ENCODE measurements around the gene JPH3. TPM values are rescaled to one million over a fixed set of nuclear protein-coding genes. Genes with fewer than 3 reads are reported as not detected.

JPH3 gene
- total RNA-seq, 2 donors from 2014 or later: 37.0 to 39.1 TPM

DNA sequence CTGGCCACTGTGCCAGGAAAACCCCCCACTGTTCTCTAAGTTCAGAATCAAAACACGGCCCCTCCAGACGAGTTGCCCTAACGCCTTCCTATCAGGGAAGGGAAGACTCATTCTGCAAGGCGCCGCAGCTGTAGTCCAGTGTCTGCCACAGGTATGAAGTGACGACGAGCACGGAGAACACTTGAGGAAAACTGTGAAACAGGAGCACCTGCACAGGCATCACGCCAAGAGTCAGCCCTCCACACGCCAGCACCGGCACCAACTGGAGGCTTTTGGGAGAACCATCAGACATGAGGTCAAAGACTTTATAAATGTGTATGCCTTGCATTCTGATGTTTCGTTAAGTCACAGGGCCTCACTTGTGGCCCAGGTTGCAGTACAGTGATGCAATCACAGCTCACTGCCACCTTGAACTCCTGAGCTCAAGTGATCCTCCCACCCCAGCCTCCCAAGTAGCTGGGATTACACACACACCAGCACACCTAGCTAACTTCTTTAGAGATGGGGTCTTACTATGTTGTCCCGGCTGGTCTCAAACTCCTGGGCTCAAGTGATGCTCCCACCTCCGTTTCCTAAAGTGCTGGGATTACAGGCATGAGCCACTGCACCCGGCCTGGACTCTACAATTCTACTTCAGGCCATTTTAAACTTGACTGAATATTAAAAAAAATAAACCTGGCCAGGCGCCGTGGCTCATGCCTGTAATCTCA lies 140.6 kb downstream of the JPH3 start:
- DNase-seq: no peak
- Mint-ChIP-seq H3K4me1 (no peaks in the 10 kb centered on the region), H3K27me3 (ENCODE audit: insufficient read depth) (no peaks in the 10 kb centered on the region), H3K27ac (no peak overlapping the region), H3K36me3 (ENCODE audit: low read depth) (peaks cover 62% of the 10 kb centered on the region), H3K4me3 (no peak overlapping the region), H3K9me3 (no peaks in the 10 kb centered on the region)
- Histone ChIP-seq H3K27me3 (ENCODE audit: control insufficient read depth, insufficient read depth, low read length, poor library complexity, severe bottlenecking) (no peaks in the 10 kb centered on the region), H3K4me3 (ENCODE audit: low read length) (no peak overlapping the region), H3K9me3 (ENCODE audit: control insufficient read depth, low read length) (peaks cover 10% of the 10 kb centered on the region), H3K27ac (ENCODE audit: low read depth, low read length) (no peak overlapping the region), H3K36me3 (ENCODE audit: control insufficient read depth, insufficient read depth, low read length) (peaks cover 62% of the 10 kb centered on the region), H3K9ac (ENCODE audit: extremely low read depth, low read length, poor library complexity, severe bottlenecking) (no peak overlapping the region), H3K4me1 (ENCODE audit: control insufficient read depth, insufficient read depth, low read length) (no peaks in the 10 kb centered on the region)
- 93 to 94% methylated on average over 16 to 17 of the region's 17 CpGs for WGBS, 2 experiments (ENCODE audit: insufficient coverage in 1 of 2, insufficient read length in 1 of 2)
- TF ChIP-seq, protein P1, sequence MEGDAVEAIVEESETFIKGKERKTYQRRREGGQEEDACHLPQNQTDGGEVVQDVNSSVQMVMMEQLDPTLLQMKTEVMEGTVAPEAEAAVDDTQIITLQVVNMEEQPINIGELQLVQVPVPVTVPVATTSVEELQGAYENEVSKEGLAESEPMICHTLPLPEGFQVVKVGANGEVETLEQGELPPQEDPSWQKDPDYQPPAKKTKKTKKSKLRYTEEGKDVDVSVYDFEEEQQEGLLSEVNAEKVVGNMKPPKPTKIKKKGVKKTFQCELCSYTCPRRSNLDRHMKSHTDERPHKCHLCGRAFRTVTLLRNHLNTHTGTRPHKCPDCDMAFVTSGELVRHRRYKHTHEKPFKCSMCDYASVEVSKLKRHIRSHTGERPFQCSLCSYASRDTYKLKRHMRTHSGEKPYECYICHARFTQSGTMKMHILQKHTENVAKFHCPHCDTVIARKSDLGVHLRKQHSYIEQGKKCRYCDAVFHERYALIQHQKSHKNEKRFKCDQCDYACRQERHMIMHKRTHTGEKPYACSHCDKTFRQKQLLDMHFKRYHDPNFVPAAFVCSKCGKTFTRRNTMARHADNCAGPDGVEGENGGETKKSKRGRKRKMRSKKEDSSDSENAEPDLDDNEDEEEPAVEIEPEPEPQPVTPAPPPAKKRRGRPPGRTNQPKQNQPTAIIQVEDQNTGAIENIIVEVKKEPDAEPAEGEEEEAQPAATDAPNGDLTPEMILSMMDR (conservative IDR thresholded peaks at IDR 0.05): no peak

DNA sequence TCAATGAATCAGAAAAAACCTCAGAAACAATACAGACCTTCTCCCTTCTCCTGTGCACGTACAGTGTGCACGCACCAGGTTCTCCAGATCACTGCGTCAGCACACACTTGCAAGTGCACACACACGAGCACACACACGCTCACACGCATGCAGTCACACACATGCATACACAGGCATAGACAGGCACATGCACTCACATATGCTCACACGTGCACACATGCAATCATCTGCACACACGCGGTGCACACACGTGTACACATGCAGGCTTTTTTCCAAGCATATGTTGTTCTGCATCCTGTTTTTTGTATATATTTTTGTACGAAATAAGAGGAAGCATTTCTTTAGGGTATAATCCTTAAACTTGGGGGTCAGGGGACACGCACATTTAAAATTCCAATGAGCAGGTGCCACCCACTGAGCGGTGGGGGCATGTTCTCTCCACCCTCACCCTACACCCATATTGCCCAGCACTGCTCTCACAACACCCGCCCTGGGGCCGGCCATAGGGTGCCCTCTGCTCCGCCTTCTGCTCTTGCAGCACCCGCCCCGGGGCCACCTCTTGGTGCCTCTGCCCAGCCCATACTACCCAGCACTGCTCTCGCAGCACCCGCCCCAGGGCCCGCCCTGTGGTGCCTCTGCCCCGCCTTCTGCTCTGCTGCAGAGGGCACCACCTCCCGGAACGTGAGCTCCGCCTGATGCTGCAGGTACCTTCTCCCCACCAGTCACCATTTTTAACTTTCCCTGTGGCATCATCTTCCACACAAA lies 142.6 kb downstream of the JPH3 start:
- Histone ChIP-seq H3K4me3 (ENCODE audit: low read length) (no peak overlapping the region), H3K4me1 (ENCODE audit: control insufficient read depth, insufficient read depth, low read length) (no peaks in the 10 kb centered on the region), H3K36me3 (ENCODE audit: control insufficient read depth, insufficient read depth, low read length) (peaks cover 75% of the 10 kb centered on the region), H3K27ac (ENCODE audit: low read depth, low read length) (no peak overlapping the region), H3K27me3 (ENCODE audit: control insufficient read depth, insufficient read depth, low read length, poor library complexity, severe bottlenecking) (no peaks in the 10 kb centered on the region), H3K9me3 (ENCODE audit: control insufficient read depth, low read length) (peaks cover 10% of the 10 kb centered on the region), H3K9ac (ENCODE audit: extremely low read depth, low read length, poor library complexity, severe bottlenecking) (no peak overlapping the region)
- no peaks in the 10 kb centered on the region for H3K9me3 Mint-ChIP-seq
- TF ChIP-seq, protein P1 (conservative IDR thresholded peaks at IDR 0.05): no peak
- no peak overlapping the region for H3K4me3 Mint-ChIP-seq
- H3K4me1 Mint-ChIP-seq: no peaks in the 10 kb centered on the region
- H3K27ac Mint-ChIP-seq: no peak overlapping the region
- WGBS, 2 experiments (ENCODE audit: insufficient coverage in 1 of 2, insufficient read length in 1 of 2): 95% methylated on average over 8 to 25 of the region's 25 CpGs
- H3K27me3 Mint-ChIP-seq (ENCODE audit: insufficient read depth): no peaks in the 10 kb centered on the region
- no peak for DNase-seq
- H3K36me3 Mint-ChIP-seq (ENCODE audit: low read depth): peaks cover 77% of the 10 kb centered on the region

DNA sequence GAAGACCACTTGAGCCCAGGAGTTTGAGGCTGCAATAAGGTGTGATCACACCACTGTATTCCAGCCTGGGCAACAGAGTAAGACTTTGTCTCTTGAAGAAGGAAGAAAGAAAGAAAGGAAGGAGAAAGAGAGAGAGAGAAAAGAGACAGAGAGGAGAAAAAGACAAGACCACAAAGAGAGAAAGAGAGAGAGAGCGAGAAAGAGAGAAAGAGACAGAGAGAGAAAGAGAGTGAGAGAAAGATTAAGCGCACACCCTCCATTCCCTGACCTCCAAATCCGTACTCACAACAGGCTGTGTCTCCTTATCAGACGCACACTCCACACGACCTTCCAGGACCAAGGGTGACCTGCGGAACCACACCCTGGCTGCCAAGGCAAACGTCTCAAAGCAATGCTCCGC lies 143.9 kb downstream of the JPH3 start:
- no peaks in the 10 kb centered on the region for H3K27me3 ChIP-seq (ENCODE audit: control insufficient read depth, insufficient read depth, low read length, poor library complexity, severe bottlenecking)
- no peak overlapping the region for H3K4me3 Mint-ChIP-seq
- no peaks in the 10 kb centered on the region for H3K9me3 Mint-ChIP-seq
- H3K27ac Mint-ChIP-seq: no peak overlapping the region
- no peaks in the 10 kb centered on the region for H3K27me3 Mint-ChIP-seq (ENCODE audit: insufficient read depth)
- H3K4me1 Mint-ChIP-seq: no peaks in the 10 kb centered on the region
- no peak overlapping the region for H3K9ac ChIP-seq (ENCODE audit: extremely low read depth, low read length, poor library complexity, severe bottlenecking)
- no peak overlapping the region for H3K27ac ChIP-seq (ENCODE audit: low read depth, low read length)
- WGBS, 2 experiments (ENCODE audit: insufficient coverage in 1 of 2, insufficient read length in 1 of 2): 92 to 100% methylated on average over 3 to 8 of the region's 8 CpGs
- no peaks in the 10 kb centered on the region for H3K4me1 ChIP-seq (ENCODE audit: control insufficient read depth, insufficient read depth, low read length)
- H3K36me3 ChIP-seq (ENCODE audit: control insufficient read depth, insufficient read depth, low read length): peaks cover 75% of the 10 kb centered on the region
- DNase-seq: no peak
- peaks cover 10% of the 10 kb centered on the region for H3K9me3 ChIP-seq (ENCODE audit: control insufficient read depth, low read length)
- H3K4me3 ChIP-seq (ENCODE audit: low read length): no peak overlapping the region
- TF ChIP-seq, protein P1 (conservative IDR thresholded peaks at IDR 0.05): no peak
- peaks cover 80% of the 10 kb centered on the region for H3K36me3 Mint-ChIP-seq (ENCODE audit: low read depth)

Other genes starting within 250 kb of the JPH3 start
- gene FBXO31, start 218.7 kb upstream of the JPH3 start, total RNA-seq: 10 to 100 TPM; 18.6 to 22.1 TPM
- gene MAP1LC3B, start 210.2 kb upstream of the JPH3 start, total RNA-seq: 10 to 100 TPM; 56.4 to 62.4 TPM
- 10 to 100 TPM; 27.3 to 33.7 TPM for gene ZCCHC14, start 109.5 kb upstream of the JPH3 start, total RNA-seq
- 10 to 100 TPM; 52.8 to 58.8 TPM for gene KLHDC4, start 163.5 kb downstream of the JPH3 start, total RNA-seq

Data from endodermal cell (in vitro differentiated cells).